ENCODE data around the gene NUDT2.
A peak's percentile ranks its signal among the peaks of the same experiment; 100 is the strongest.

NUDT2 gene

GRCh38 chr9:34377404-34377746, 48.0 kb downstream of the NUDT2 start:
- Histone ChIP-seq H3K36me3 (ENCODE audit: control insufficient read depth, insufficient read depth, low read length) (no peaks in the 10 kb centered on the region), H3K27ac (ENCODE audit: low read depth, low read length, severe bottlenecking) (no peak overlapping the region), H3K4me3 (ENCODE audit: extremely low read depth, insufficient read depth, low read length, poor library complexity, severe bottlenecking) (peak overlapping the region; percentile 60), H3K9me3 (ENCODE audit: control insufficient read depth, low read length) (no peaks in the 10 kb centered on the region), H3K4me1 (ENCODE audit: control insufficient read depth, insufficient read depth, low read length, poor library complexity, severe bottlenecking) (peaks cover 6% of the 10 kb centered on the region)
- 21 to 30% methylated on average over 17 to 18 of the region's 21 CpGs for WGBS, 2 experiments (ENCODE audit: insufficient coverage in 2 of 2)

GRCh38 chr9:34378376-34379060, 49.1 kb downstream of the NUDT2 start:
- H3K27ac ChIP-seq (ENCODE audit: low read depth, low read length, severe bottlenecking): no peak overlapping the region
- no peaks in the 10 kb centered on the region for H3K36me3 ChIP-seq (ENCODE audit: control insufficient read depth, insufficient read depth, low read length)
- 83 to 86% methylated on average over 3 of the region's 3 CpGs for WGBS, 2 experiments (ENCODE audit: insufficient coverage in 2 of 2)
- no peaks in the 10 kb centered on the region for H3K9me3 ChIP-seq (ENCODE audit: control insufficient read depth, low read length)
- H3K4me1 ChIP-seq (ENCODE audit: control insufficient read depth, insufficient read depth, low read length, poor library complexity, severe bottlenecking): peaks cover 6% of the 10 kb centered on the region
- H3K4me3 ChIP-seq (ENCODE audit: extremely low read depth, insufficient read depth, low read length, poor library complexity, severe bottlenecking): no peak overlapping the region

GRCh38 chr9:34379334-34380033, 50.1 kb downstream of the NUDT2 start:
- Histone ChIP-seq H3K4me1 (ENCODE audit: control insufficient read depth, insufficient read depth, low read length, poor library complexity, severe bottlenecking) (peaks cover 6% of the 10 kb centered on the region), H3K9me3 (ENCODE audit: control insufficient read depth, low read length) (no peaks in the 10 kb centered on the region), H3K27ac (ENCODE audit: low read depth, low read length, severe bottlenecking) (no peak overlapping the region), H3K4me3 (ENCODE audit: extremely low read depth, insufficient read depth, low read length, poor library complexity, severe bottlenecking) (peak overlapping the region; percentile 31), H3K36me3 (ENCODE audit: control insufficient read depth, insufficient read depth, low read length) (no peaks in the 10 kb centered on the region)
- WGBS, 2 experiments (ENCODE audit: insufficient coverage in 2 of 2): 3 to 4% methylated on average over 24 to 30 of the region's 35 CpGs

DNA sequence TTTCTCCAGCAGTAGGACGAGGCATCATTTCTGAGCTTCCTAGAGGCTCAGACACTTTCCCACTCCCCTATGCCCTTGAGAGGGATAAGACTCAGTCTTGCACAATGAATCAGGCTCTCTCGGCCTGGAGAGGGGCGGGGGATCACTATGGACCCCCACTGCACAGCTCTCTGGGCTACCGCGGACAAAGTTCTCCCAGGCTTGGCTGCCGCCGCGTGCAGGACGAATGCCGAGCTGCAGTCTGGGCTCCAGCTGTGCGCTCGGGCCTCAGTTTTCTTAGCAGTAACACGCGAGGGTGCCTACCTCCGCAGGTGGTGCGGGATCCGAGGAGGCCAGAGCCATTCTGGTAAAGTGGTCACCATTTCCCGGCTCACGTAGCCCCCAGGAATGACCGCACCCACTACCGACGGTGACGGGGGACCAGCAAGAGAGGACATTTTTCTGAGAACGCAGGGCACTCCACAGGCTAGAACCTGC, 50.7 kb downstream of the NUDT2 start:
- H3K27ac ChIP-seq (ENCODE audit: low read depth, low read length, severe bottlenecking): no peak overlapping the region

DNA sequence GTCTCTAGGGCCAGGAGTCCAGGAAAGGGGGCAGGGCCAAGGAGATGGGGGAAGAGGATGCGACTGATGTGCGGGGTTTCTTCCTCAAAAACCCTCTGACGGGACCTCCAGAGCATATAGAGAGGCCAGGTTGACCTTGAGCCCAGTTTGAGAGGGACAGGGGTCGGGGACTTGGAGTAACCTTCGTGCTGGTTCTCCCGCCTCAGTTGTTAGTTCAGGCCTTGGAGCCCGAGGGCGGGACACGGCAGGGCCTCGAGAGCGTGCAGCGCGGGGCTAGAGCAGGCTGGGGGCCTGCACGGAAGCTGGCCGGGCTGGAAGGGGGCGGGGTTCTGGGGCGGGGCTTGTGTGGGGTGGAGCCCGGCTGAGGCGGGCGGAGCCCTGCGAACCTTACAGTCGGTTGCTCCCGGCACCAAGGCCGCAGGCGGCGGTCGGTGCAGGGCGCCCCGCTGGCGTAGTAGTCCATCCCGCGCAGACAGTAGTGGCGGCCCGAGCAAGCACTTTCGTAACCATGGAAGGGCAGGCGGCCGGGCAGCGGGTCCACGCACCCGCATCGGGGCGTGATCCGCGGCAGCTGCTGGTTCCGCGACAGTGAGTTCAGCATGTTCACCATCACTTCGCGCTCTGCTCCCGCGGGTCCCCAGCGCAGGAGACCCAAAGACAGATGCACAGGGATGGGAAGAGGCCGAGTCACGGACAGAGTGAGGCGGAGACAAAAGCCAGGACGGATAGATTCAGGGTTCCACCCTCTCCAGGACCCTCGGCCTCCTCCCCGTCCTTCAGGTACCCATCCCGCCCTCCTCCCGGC, 51.3 kb downstream of the NUDT2 start:
- Histone ChIP-seq H3K9me3 (ENCODE audit: control insufficient read depth, low read length) (no peaks in the 10 kb centered on the region), H3K27ac (ENCODE audit: low read depth, low read length, severe bottlenecking) (no peak overlapping the region), H3K36me3 (ENCODE audit: control insufficient read depth, insufficient read depth, low read length) (no peaks in the 10 kb centered on the region), H3K4me1 (ENCODE audit: control insufficient read depth, insufficient read depth, low read length, poor library complexity, severe bottlenecking) (peaks cover 6% of the 10 kb centered on the region), H3K4me3 (ENCODE audit: extremely low read depth, insufficient read depth, low read length, poor library complexity, severe bottlenecking) (peak overlapping the region; percentile 31)
- 6 to 10% methylated on average over 45 to 57 of the region's 59 CpGs for WGBS, 2 experiments (ENCODE audit: insufficient coverage in 2 of 2)

More for the DNA sequence above, 50.7 kb downstream of the NUDT2 start:
- no peaks in the 10 kb centered on the region for H3K9me3 ChIP-seq (ENCODE audit: control insufficient read depth, low read length)
- 6 to 7% methylated on average over 23 to 24 of the region's 24 CpGs for WGBS, 2 experiments (ENCODE audit: insufficient coverage in 2 of 2)
- H3K4me1 ChIP-seq (ENCODE audit: control insufficient read depth, insufficient read depth, low read length, poor library complexity, severe bottlenecking): peaks cover 6% of the 10 kb centered on the region
- H3K36me3 ChIP-seq (ENCODE audit: control insufficient read depth, insufficient read depth, low read length): no peaks in the 10 kb centered on the region
- peak overlapping the region; percentile 31 for H3K4me3 ChIP-seq (ENCODE audit: extremely low read depth, insufficient read depth, low read length, poor library complexity, severe bottlenecking)

DNA sequence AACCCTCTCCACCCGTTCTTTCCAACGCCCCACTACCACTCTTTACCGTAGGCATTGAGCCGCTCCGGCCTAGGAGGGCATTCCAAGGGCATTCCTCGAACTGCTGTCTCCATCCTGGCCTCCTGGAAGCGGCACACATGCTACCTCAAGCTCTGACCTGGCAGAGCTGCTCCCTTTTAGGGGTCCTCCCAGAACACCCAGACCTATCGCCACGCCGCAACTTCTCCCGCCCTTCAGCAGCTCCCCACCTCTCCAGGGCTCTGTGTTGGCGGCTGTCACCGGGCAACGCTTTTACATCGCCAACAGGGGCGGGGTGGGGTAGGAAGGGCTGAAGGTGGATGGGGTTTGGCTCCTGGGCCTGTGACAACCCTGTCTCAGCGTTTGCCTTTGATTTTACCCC, 52.0 kb downstream of the NUDT2 start:
- H3K4me1 ChIP-seq (ENCODE audit: control insufficient read depth, insufficient read depth, low read length, poor library complexity, severe bottlenecking): peaks cover 6% of the 10 kb centered on the region
- no peak overlapping the region for H3K27ac ChIP-seq (ENCODE audit: low read depth, low read length, severe bottlenecking)
- peak overlapping the region; percentile 31 for H3K4me3 ChIP-seq (ENCODE audit: extremely low read depth, insufficient read depth, low read length, poor library complexity, severe bottlenecking)
- 33 to 59% methylated on average over 7 to 16 of the region's 17 CpGs for WGBS, 2 experiments (ENCODE audit: insufficient coverage in 2 of 2)
- no peaks in the 10 kb centered on the region for H3K36me3 ChIP-seq (ENCODE audit: control insufficient read depth, insufficient read depth, low read length)
- H3K9me3 ChIP-seq (ENCODE audit: control insufficient read depth, low read length): no peaks in the 10 kb centered on the region

GRCh38 chr9:34382054-34382453, 52.7 kb downstream of the NUDT2 start:
- H3K4me1 ChIP-seq (ENCODE audit: control insufficient read depth, insufficient read depth, low read length, poor library complexity, severe bottlenecking): peaks cover 6% of the 10 kb centered on the region
- 86 to 87% methylated on average over 4 of the region's 5 CpGs for WGBS, 2 experiments (ENCODE audit: insufficient coverage in 2 of 2)

DNA sequence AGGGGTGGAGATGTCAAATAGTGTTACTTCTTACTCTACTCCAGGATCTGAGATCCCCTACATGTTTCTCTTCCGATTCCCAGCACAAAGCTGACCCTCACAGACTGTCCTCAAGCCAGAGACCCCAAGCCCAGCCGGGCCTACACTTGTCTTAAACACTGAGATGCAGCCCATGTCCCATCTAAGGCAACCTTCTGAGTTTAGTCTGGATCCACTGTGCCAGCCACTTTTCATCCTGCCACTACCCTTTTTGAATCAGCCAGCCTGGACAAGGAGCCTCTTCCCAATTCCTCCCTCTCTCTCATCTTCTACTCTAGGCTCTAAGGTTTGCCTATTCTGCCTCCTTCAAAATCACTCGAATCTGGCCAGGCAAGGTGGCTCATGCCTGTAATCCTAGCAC, 53.5 kb downstream of the NUDT2 start:
- Histone ChIP-seq H3K36me3 (ENCODE audit: control insufficient read depth, insufficient read depth, low read length) (no peaks in the 10 kb centered on the region), H3K27ac (ENCODE audit: low read depth, low read length, severe bottlenecking) (no peak overlapping the region), H3K4me3 (ENCODE audit: extremely low read depth, insufficient read depth, low read length, poor library complexity, severe bottlenecking) (no peak overlapping the region), H3K4me1 (ENCODE audit: control insufficient read depth, insufficient read depth, low read length, poor library complexity, severe bottlenecking) (peaks cover 6% of the 10 kb centered on the region), H3K9me3 (ENCODE audit: control insufficient read depth, low read length) (no peaks in the 10 kb centered on the region)
- WGBS, 2 experiments (ENCODE audit: insufficient coverage in 2 of 2): 73 to 90% methylated on average over 2 to 3 of the region's 3 CpGs

More at GRCh38 chr9:34382054-34382453, 52.7 kb downstream of the NUDT2 start:
- H3K36me3 ChIP-seq (ENCODE audit: control insufficient read depth, insufficient read depth, low read length): no peaks in the 10 kb centered on the region
- H3K4me3 ChIP-seq (ENCODE audit: extremely low read depth, insufficient read depth, low read length, poor library complexity, severe bottlenecking): no peak overlapping the region
- no peaks in the 10 kb centered on the region for H3K9me3 ChIP-seq (ENCODE audit: control insufficient read depth, low read length)
- H3K27ac ChIP-seq (ENCODE audit: low read depth, low read length, severe bottlenecking): no peak overlapping the region

DNA sequence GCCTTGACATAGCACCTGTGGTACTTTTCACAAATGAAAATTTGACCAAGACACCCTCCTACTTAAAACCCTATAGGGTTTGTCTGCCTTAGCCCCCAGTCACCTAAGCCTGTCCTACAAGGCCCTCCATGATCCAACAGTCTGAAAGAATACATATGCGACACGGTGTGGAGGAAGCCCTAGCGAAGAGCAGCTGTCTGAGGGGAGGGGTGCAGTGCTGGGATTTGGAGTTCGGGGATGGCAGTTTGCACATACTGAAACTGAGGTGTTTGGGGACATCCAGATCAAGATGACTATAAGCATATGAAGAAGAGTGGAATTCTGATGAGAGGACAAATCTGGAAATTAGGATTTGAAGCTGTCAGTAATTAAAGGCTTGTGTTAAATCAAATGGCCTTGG, 54.5 kb downstream of the NUDT2 start:
- peaks cover 6% of the 10 kb centered on the region for H3K4me1 ChIP-seq (ENCODE audit: control insufficient read depth, insufficient read depth, low read length, poor library complexity, severe bottlenecking)
- no peak overlapping the region for H3K4me3 ChIP-seq (ENCODE audit: extremely low read depth, insufficient read depth, low read length, poor library complexity, severe bottlenecking)
- H3K9me3 ChIP-seq (ENCODE audit: control insufficient read depth, low read length): no peaks in the 10 kb centered on the region
- H3K36me3 ChIP-seq (ENCODE audit: control insufficient read depth, insufficient read depth, low read length): no peaks in the 10 kb centered on the region
- 81 to 86% methylated on average over 1 to 4 of the region's 4 CpGs for WGBS, 2 experiments (ENCODE audit: insufficient coverage in 2 of 2)
- H3K27ac ChIP-seq (ENCODE audit: low read depth, low read length, severe bottlenecking): no peak overlapping the region

- H3K4me1 ChIP-seq (ENCODE audit: control insufficient read depth, insufficient read depth, low read length, poor library complexity, severe bottlenecking): peaks cover 6% of the 10 kb centered on the region
- 78 to 94% methylated on average over 2 to 4 of the region's 7 CpGs for WGBS, 2 experiments (ENCODE audit: insufficient coverage in 2 of 2)
- H3K9me3 ChIP-seq (ENCODE audit: control insufficient read depth, low read length): no peaks in the 10 kb centered on the region
- no peaks in the 10 kb centered on the region for H3K36me3 ChIP-seq (ENCODE audit: control insufficient read depth, insufficient read depth, low read length)
- H3K4me3 ChIP-seq (ENCODE audit: extremely low read depth, insufficient read depth, low read length, poor library complexity, severe bottlenecking): no peak overlapping the region
- H3K27ac ChIP-seq (ENCODE audit: low read depth, low read length, severe bottlenecking): no peak overlapping the region
These were observed 55.2 kb downstream of the NUDT2 start for GRCh38 chr9:34384368-34385165.

Measured in mesodermal cell (in vitro differentiated cells).